ENCODE data around the gene FCAMR.

The FCAMR gene
- 0 reads per million in 2 donors for total RNA-seq

DNA sequence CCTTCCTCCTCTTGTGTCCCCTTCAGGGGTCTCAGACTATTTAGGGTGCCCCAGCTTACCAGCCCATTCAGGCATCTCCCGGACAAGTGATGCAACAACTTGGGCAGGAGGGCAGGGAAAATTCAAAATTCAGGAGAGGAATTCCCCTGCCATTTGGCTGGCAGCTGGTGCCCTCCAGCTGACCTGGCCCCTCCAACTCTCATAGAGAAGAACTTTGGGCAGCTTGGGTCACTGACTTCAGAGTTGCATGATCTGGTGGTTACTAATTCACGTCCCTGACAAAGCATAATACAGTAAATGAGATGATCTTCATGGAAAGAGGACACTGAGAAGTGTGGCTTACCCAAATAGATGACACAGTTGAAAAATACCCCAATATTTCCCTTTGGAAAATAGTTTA, at the start of gene FCAMR:
TSS of gene FCAMR (minus strand) at position 15 of the 400 bp plus-strand sequence. CDS start 335 bp downstream, outside the sequence.
- no peak for DNase-seq

- no peak for DNase-seq
These were observed 49.4 kb upstream of the FCAMR start for GRCh38 chr1:207019661-207020060.

DNA sequence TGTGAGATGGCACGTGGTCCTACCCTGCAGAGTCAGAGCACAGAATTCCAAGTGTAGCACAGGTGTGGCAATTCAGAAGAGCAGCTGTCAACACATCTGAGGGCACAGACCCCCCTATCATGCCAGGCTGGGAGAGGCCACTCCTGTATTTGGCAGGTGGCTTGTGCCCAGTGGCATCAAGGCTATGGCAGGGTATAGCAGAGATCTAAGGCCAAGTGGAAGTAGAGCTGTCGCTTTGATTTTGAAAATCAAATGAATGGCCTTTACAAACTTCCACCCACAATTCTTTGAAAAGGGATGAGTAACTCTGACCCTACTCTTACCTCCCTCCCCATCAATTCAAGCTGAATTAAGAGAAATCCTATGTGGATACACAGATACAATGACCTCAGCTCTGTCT, 48.9 kb upstream of the FCAMR start:
- no peak for DNase-seq

DNA sequence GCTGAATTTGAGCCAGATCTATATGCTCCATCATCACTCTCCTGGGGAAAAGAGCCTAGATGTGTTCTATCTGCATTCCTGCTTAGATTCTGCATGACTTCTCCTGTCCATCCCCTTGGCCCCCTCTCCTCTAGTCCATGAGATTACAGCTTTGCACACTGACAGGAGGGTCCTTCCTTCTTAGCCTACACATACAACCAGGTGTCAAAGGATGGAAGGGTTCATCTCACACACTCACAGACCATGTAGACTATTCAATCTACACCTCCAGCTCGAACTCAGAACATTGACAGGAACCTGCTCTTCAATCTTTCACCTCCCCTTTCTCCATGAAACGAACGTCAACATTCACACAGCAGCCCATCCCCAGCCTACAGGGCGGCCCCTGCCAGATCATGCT, 48.4 kb upstream of the FCAMR start:
- DNase-seq = no peak

DNA sequence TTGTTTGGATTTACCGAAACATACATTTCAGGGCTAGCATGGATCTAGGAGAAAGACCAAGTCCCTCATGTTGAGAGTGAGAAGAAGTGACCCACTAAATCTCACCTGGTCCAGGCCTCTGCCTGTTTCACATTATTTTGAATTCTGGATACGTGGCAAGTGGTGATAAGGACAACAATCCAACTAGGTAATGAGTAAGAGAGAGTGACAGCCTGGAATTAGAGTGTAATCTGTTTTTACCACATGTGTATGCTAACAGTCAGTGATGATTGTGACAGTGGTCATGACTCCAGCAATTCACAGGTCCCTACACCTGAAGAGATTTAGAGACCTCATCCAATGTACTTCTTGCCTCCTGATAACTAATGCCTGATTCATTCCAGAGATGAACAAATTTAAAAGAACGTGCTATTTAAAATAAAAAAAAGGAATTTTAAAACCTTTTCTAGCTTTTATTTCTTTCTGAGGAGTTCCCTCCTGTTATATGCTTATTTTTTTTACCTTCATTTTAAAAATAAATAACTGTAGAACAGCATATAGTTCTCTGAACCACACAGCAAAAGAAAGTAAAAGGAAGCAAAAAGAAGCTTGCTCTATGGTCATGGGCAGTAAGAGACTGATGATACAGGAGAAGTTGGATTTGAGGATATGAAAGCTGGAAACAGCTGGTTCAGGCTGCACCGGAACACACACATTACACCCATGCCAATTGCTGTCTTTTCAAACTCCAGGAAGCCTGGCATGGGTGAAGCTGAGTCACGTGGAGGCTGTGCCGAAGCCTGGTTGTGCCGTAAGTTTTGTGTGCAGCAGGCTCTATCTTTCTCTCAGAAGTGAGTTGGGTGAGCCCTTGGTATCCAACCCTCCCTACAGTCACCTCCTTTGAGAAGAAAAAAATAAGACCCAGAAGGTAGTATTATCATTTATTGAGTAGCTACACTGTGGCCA, 47.6 kb upstream of the FCAMR start:
- no peak for DNase-seq

DNA sequence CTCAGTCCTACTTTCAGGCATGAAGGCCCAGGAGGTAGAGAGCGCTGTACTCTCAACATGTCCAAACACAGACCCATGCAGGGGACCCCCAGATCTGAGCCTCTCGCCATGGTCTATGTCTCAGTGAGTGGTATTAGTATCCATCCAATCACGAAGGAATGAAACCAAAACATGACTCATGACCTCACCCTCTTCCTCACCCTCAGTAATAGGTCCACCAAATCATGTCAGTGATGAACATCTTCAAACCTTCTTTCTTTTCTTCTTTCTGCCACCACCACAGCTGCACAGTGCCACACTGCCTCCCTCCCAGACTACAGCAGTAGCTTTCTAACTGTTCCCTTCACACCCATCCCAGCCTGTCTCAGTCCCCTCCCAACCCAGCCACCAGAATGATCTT, 45.5 kb upstream of the FCAMR start:
- DNase-seq = no peak

DNA sequence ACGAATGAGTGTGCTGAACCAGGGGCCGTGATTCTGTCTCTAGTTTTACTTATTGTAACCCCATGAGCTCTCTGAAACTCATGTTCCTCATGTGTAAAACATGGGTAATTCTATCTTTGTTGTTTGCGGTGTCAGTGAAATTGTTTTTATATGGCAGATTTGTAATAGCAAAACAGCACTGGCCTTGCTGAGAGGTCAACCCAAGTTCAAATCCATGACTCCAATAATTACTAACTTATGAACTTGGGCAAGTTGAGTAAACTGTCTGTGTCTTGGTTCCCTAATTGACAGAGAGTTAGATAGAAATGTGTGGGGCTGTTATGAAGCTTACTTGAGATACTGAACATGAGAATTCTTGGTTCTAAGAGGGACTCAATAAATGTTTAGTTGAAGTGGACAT, 44.5 kb upstream of the FCAMR start:
- no peak for DNase-seq

GRCh38 chr1:207013321-207014085, 43.2 kb upstream of the FCAMR start:
- DNase-seq = no peak

DNA sequence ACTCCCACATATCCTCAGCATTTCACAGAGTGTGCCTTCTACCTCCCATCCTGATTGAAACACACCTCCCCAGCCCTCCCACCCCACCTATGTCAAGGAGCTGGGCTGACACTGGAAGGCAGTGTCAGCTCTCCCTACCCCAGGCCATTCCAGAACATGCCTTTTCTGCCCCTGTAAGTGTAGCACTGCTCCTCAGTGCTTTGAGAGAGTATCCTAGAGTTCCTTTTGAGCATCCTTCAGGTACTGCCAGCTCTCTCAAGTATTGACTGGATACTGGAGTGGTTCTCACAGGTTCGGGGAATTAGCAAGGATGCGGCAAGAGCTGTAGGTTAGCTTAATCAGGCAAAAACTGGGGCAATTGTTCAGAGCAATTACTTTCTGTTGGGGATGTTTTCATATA, 40.5 kb upstream of the FCAMR start:
- DNase-seq = no peak

DNA sequence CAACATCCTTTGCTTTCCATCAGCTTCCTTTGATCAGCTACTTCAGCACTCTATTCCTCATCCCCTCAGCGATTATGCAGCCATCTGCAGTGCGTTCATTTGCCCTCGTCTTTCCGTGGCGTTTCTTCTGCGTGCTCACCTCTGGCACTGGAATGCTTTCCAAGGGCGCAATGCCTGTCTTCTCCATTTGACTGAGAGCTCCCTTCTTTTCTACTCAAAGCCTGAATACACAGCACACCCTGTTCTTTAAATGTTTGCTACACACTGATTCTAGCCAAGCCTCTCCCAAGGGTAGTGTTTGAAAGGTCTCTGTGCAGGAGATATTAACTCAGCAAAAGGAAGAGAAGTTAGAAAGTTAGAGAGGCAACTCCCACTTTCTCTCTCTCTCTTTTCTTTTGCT, 39.7 kb upstream of the FCAMR start:
- no peak for DNase-seq

DNA sequence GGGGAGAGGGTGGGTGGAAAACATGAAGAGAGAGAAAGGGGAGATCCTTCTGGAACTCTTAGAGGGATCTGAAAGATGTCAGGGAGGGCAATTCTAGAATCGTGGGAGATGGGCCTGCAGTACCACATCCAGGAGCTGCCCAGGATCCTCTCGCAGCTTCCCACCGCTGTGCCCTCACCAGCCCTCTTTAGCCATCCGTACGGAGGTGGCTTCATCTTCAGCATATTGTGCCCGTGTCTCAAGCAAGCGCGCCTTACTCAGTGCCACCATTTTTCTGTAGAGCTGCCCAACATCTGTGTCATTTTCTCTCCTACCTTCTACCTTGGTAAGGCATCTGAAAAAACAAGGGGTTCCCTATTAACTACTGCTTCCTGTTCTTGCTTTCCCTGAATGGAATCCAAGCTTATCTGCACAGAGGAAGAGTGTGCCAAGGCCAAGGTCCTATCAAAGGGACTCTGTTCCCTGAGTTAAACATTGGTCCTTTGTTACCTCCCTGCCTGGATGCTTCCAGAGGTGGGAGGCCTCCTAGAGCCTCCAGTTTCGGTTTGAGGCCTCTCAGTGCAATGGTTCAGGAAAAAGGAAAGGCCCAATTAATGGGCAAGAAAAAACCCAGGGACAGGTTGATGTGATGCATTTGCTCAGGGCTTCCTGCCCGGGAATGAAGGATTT, 39.1 kb upstream of the FCAMR start:
- no peak for DNase-seq

- no peak for DNase-seq
These were observed 37.2 kb upstream of the FCAMR start for GRCh38 chr1:207007352-207008033.

GRCh38 chr1:207006914-207007313, 36.7 kb upstream of the FCAMR start:
- no peak for DNase-seq

DNA sequence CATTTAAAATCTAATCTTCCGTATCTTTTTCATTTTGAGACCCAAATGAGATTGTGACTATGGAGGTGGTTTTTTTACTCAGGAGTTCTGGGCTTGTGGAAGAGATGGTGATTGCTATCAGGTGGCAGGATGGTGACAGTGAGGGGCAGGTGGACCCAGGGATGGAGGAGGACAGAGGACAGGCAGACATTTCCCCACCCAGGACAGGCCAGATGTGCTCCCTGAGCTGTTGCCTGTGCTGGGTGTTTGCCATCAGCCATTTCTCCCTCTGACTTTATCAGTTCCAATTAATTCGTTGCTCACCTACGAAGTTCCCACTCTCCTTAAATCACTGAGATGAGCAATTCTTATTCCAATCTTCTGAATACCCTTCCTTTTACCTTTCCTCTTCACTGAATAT, 35.8 kb upstream of the FCAMR start:
- DNase-seq = no peak

- DNase-seq = peak; percentile 25
These were observed 34.9 kb upstream of the FCAMR start for GRCh38 chr1:207004931-207005830.

GRCh38 chr1:207003210-207003609, 33.0 kb upstream of the FCAMR start:
- DNase-seq = no peak

GRCh38 chr1:207002724-207003146, 32.5 kb upstream of the FCAMR start:
- DNase-seq = no peak

GRCh38 chr1:207001492-207002245, 31.4 kb upstream of the FCAMR start:
- no peak for DNase-seq

- no peak for DNase-seq
These were observed 30.5 kb upstream of the FCAMR start for GRCh38 chr1:207000651-207001291.

- DNase-seq = no peak
These were observed 28.6 kb upstream of the FCAMR start for GRCh38 chr1:206998816-206999215.
